ENCODE data around the gene SLC22A7.

The SLC22A7 gene

GRCh38 chr6:43263314-43264178 is 34.5 kb upstream of the SLC22A7 start:
- no peak overlapping the region for H3K4me3 ChIP-seq (ENCODE audit: low read depth, low read length)
- ChIA-PET CTCF (interaction anchor here (0.5 to 9.4 kb wide), 29 partner anchors 11 to 246 kb away, joined by 3 to 156 read pairs (median 3); partner anchors contain the start of genes DNPH1, LRRC73 and ZNF318), POLR2A (no interaction called here)
- TF ChIP-seq, protein P1, sequence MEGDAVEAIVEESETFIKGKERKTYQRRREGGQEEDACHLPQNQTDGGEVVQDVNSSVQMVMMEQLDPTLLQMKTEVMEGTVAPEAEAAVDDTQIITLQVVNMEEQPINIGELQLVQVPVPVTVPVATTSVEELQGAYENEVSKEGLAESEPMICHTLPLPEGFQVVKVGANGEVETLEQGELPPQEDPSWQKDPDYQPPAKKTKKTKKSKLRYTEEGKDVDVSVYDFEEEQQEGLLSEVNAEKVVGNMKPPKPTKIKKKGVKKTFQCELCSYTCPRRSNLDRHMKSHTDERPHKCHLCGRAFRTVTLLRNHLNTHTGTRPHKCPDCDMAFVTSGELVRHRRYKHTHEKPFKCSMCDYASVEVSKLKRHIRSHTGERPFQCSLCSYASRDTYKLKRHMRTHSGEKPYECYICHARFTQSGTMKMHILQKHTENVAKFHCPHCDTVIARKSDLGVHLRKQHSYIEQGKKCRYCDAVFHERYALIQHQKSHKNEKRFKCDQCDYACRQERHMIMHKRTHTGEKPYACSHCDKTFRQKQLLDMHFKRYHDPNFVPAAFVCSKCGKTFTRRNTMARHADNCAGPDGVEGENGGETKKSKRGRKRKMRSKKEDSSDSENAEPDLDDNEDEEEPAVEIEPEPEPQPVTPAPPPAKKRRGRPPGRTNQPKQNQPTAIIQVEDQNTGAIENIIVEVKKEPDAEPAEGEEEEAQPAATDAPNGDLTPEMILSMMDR (IDR thresholded peaks at IDR 0.05; ENCODE audit: insufficient read depth, low read length, missing control alignments): peak; percentile 96
- no peak for DNase-seq (ENCODE audit: low read depth, low spot score)

DNA sequence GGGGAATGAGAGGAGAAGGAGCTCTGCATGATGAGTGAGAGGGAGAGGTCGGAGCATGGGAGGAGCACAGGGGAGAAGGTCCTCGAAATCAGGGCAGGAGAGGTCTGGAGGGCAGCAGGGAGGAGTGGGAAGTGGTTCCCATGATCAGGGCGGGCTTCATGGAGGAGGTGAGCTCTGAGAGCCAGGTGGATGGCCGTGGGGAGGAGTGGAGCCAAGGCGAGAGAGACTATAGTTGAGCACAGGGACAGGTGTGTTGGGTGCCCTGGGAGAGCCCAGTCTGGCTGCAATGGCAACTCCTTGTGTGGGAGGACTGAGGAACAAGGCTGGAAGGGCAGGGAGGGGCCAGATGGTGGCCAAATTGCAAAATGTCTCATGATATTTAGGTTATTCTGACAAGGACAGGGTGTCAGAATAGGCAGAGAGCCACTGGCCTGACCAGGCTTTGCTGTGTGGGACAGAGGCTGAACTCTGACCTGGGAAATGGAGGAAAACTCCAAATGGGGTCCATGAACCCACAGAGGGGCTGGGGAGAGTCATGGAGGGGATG is 33.4 kb upstream of the SLC22A7 start:
- TF ChIP-seq, protein P1 (IDR thresholded peaks at IDR 0.05; ENCODE audit: insufficient read depth, low read length, missing control alignments): no peak
- DNase-seq (ENCODE audit: low read depth, low spot score): no peak
- ChIA-PET POLR2A (no interaction called here), CTCF (interaction anchor here (1.2 to 9.4 kb wide), 9 partner anchors 12 to 242 kb away, joined by 3 to 156 read pairs (median 5); partner anchors contain the start of gene DNPH1)
- no peak overlapping the region for H3K4me3 ChIP-seq (ENCODE audit: low read depth, low read length)

GRCh38 chr6:43265564-43265963 is 32.5 kb upstream of the SLC22A7 start:
- no peak overlapping the region for H3K4me3 ChIP-seq (ENCODE audit: low read depth, low read length)
- TF ChIP-seq, protein P1 (IDR thresholded peaks at IDR 0.05; ENCODE audit: insufficient read depth, low read length, missing control alignments): no peak
- ChIA-PET CTCF (interaction anchor here (1.0 to 9.4 kb wide), 7 partner anchors 13 to 244 kb away, joined by 3 to 156 read pairs (median 3); partner anchors contain the start of genes DNPH1 and LRRC73), POLR2A (no interaction called here)
- no peak for DNase-seq (ENCODE audit: low read depth, low spot score)

GRCh38 chr6:43267619-43268354 is 30.3 kb upstream of the SLC22A7 start:
- no peak for DNase-seq (ENCODE audit: low read depth, low spot score)
- CTCF ChIA-PET: interaction anchor here (0.7 to 4.1 kb wide), 10 partner anchors 15 to 239 kb away, joined by 3 to 44 read pairs (median 3); partner anchors contain the start of genes ABCC10 and DNPH1
- TF ChIP-seq, protein P1 (IDR thresholded peaks at IDR 0.05; ENCODE audit: insufficient read depth, low read length, missing control alignments): no peak
- POLR2A ChIA-PET: no interaction called here
- no peak overlapping the region for H3K4me3 ChIP-seq (ENCODE audit: low read depth, low read length)

DNA sequence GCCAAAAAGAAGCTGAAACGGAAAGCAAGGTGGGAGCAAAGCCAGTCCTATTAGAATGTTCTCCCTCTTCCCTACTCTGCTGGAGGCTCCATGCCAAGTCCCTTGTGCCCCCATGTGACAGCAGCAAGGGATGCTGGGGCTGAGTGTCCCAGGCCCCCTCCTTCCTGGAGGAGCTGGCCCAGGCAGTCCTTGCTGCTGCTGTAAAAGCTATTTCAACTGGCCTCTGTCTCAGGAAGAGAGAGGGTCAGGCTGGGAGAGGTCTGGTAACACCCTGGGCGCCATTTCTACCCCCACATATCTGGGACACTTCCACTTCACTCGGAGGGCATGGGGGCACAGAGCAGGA is 29.7 kb upstream of the SLC22A7 start:
- CTCF ChIA-PET: interaction anchor here (0.7 to 4.1 kb wide), 13 partner anchors 10 to 239 kb away, joined by 3 to 44 read pairs (median 3); partner anchors contain the start of genes ABCC10 and DNPH1
- POLR2A ChIA-PET: no interaction called here
- TF ChIP-seq, protein P1 (IDR thresholded peaks at IDR 0.05; ENCODE audit: insufficient read depth, low read length, missing control alignments): no peak
- no peak overlapping the region for H3K4me3 ChIP-seq (ENCODE audit: low read depth, low read length)
- DNase-seq (ENCODE audit: low read depth, low spot score): no peak

Data from AG04449 (cell line).